OCI-LY3 (cell line): ENCODE results near the gene HECA.

Experiments
- EZH2phosphoT487 ChIP-seq: fragments of 200-600 bp; shearing (Covaris generic); IDR thresholded peaks from 2 replicates; pipeline ENCODE4 v1.6.1; 2018; ENCODE audit warnings: antibody characterized with exemption, mixed run types, low read depth
- TF ChIP-seq, protein P1 (sequence below): fragments of 200-600, 300-600 bp; sonication (generic); IDR thresholded peaks from 2 replicates; pipeline ENCODE4 v1.5.1; 2014; ENCODE audit warnings: antibody characterized with exemption, low read length, low read depth

DNA sequence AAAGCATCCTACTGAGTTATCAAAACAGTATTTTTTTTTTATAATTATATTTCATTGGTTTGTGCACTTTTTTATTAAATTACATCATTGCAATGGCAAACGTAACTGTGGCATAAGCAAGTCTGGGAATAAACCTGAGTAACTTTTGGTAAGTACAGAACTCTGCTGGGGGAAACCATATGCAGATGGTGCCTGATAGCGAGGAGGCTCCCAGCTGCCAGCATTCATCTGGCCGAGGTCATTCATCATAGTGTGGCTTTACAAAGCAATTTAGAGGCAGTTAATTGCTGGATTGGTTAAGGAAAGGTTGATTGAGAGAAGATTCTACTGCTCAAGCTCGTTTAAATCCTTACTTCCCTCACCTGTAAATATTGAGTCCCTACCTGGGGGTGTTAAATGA lies 52.6 kb downstream of the HECA start:
- TF ChIP-seq, protein P1, sequence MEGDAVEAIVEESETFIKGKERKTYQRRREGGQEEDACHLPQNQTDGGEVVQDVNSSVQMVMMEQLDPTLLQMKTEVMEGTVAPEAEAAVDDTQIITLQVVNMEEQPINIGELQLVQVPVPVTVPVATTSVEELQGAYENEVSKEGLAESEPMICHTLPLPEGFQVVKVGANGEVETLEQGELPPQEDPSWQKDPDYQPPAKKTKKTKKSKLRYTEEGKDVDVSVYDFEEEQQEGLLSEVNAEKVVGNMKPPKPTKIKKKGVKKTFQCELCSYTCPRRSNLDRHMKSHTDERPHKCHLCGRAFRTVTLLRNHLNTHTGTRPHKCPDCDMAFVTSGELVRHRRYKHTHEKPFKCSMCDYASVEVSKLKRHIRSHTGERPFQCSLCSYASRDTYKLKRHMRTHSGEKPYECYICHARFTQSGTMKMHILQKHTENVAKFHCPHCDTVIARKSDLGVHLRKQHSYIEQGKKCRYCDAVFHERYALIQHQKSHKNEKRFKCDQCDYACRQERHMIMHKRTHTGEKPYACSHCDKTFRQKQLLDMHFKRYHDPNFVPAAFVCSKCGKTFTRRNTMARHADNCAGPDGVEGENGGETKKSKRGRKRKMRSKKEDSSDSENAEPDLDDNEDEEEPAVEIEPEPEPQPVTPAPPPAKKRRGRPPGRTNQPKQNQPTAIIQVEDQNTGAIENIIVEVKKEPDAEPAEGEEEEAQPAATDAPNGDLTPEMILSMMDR, result no peak
- TF ChIP-seq EZH2phosphoT487, result no peak
